HFFc6 (cell line): Measurements from ENCODE around the gene SPA17. TPM values are rescaled to one million over a fixed set of nuclear protein-coding genes. Genes with fewer than 3 reads are reported as not detected.
A peak's percentile ranks its signal among the peaks of the same experiment; 100 is the strongest.

Source experiments
- DNase-seq: peaks from one replicate; pipeline ENCODE4 v3.0.0-alpha.2; 2018
- H3K27ac Mint-ChIP-seq: 2 replicates; pipeline ENCODE4 v1.8.0; 2020; ENCODE audit warnings: mild to moderate bottlenecking, mixed read lengths
- H3K27me3 Mint-ChIP-seq: 2 replicates; pipeline ENCODE4 v1.8.0; 2021; ENCODE audit warnings: mild to moderate bottlenecking, moderate library complexity, mixed read lengths; ENCODE audit not compliant: insufficient read depth
- H3K36me3 Mint-ChIP-seq: 2 replicates; pipeline ENCODE4 v1.8.0; 2021; ENCODE audit warnings: low read depth, mixed read lengths
- H3K4me1 Mint-ChIP-seq: 2 replicates; pipeline ENCODE4 v1.8.0; 2020; ENCODE audit warnings: low read depth, mixed read lengths
- H3K4me3 Mint-ChIP-seq: 2 replicates; pipeline ENCODE4 v1.8.0; 2020; ENCODE audit warnings: mild to moderate bottlenecking, moderate library complexity, mixed read lengths
- H3K9me3 Mint-ChIP-seq: 2 replicates; pipeline ENCODE4 v1.8.0; 2020; ENCODE audit warnings: mild to moderate bottlenecking, mixed read lengths
- CTCF ChIP-seq: fragments of 200-600 bp; sonication (generic); IDR thresholded peaks from 2 replicates; pipeline ENCODE4 v1.5.0; 2021; ENCODE audit warnings: antibody characterized with exemption, mild to moderate bottlenecking
- total RNA-seq, 6 experiments: library from RNA; stranded (reverse); fragmentation: NEBNext Ultra II Directional; extraction: Animal tissue kit (Norgen Biotek cat#: 25700); gene quantifications; 2 replicates in 1 of 6; 3 replicates in 5 of 6; pipeline ENCODE4 v1.2.3, GENCODE V29; 2021

The SPA17 gene
- total RNA-seq, 6 experiments from 2014 or later, result 5.0 to 10.2 (median 9.1) TPM

- no peaks in the 10 kb centered on the region for H3K36me3 Mint-ChIP-seq
- no peaks in the 10 kb centered on the region for H3K9me3 Mint-ChIP-seq
- H3K27me3 Mint-ChIP-seq, result peaks cover 22% of the 10 kb centered on the region
- H3K27ac Mint-ChIP-seq, result no peak overlapping the region
- H3K4me3 Mint-ChIP-seq, result peak overlapping the region; percentile 60
- peaks cover 40% of the 10 kb centered on the region for H3K4me1 Mint-ChIP-seq
- DNase-seq, result no peak
- TF ChIP-seq CTCF, result no peak
Measured at GRCh38 chr11:124745270-124745834, 71.6 kb downstream of the SPA17 start.

GRCh38 chr11:124745835-124746620 lies 72.3 kb downstream of the SPA17 start:
- no peaks in the 10 kb centered on the region for H3K9me3 Mint-ChIP-seq
- no peaks in the 10 kb centered on the region for H3K36me3 Mint-ChIP-seq
- no peak for DNase-seq
- H3K4me3 Mint-ChIP-seq, result peak overlapping the region; percentile 92
- H3K4me1 Mint-ChIP-seq, result peaks cover 34% of the 10 kb centered on the region
- H3K27ac Mint-ChIP-seq, result peak overlapping the region; percentile 58; the same call in 1 of the 2 replicates
- peak; percentile 46 for TF ChIP-seq CTCF
- peaks cover 22% of the 10 kb centered on the region for H3K27me3 Mint-ChIP-seq

- Mint-ChIP-seq H3K4me3 (peak overlapping the region; percentile 92), H3K27ac (peak overlapping the region; percentile 58), H3K36me3 (no peaks in the 10 kb centered on the region), H3K9me3 (no peaks in the 10 kb centered on the region), H3K4me1 (peaks cover 34% of the 10 kb centered on the region), H3K27me3 (peaks cover 22% of the 10 kb centered on the region)
- peak; percentile 68 for TF ChIP-seq CTCF
- DNase-seq, result peak; percentile 72
Measured at GRCh38 chr11:124746621-124747243, 73.0 kb downstream of the SPA17 start.

Other genes starting within 250 kb of the SPA17 start
- not detected for gene OR8B4, start 249.0 kb upstream of the SPA17 start, total RNA-seq
- not detected for gene OR8B8, start 228.2 kb upstream of the SPA17 start, total RNA-seq
- gene OR8B12, start 130.2 kb upstream of the SPA17 start, total RNA-seq, result not detected
- gene OR8A1, start 103.9 kb upstream of the SPA17 start, total RNA-seq, result not detected
- not detected for gene PANX3, start 62.5 kb upstream of the SPA17 start, total RNA-seq
- 10 to 100 TPM; 18.8 to 25.9 (median 24.1) TPM for gene TBRG1, start 51.0 kb upstream of the SPA17 start, total RNA-seq
- gene SIAE, start 165 bp upstream of the SPA17 start, total RNA-seq, result 10 to 100 TPM in 5 of 6 experiments, 1 to 10 TPM in 1; 9.2 to 14.4 (median 11.3) TPM
- 1 to 10 TPM; 3.8 to 6.5 (median 5.4) TPM for gene NRGN, start 66.0 kb downstream of the SPA17 start, total RNA-seq
- under 1 TPM in 1 of 6 experiments, not detected in 5; 0.14 TPM for gene VSIG2, start 78.4 kb downstream of the SPA17 start, total RNA-seq
- under 1 TPM in 3 of 6 experiments, not detected in 3; 0.11 to 0.14 (median 0.12) TPM for gene ESAM, start 88.4 kb downstream of the SPA17 start, total RNA-seq
- gene MSANTD2, start 126.5 kb downstream of the SPA17 start, total RNA-seq, result 1 to 10 TPM; 4.4 to 7.1 (median 5.8) TPM
- 1 to 10 TPM; 1.9 to 3.3 (median 2.6) TPM for gene ROBO3, start 191.5 kb downstream of the SPA17 start, total RNA-seq
- under 1 TPM; 0.46 to 0.63 (median 0.56) TPM for gene ROBO4, start 224.0 kb downstream of the SPA17 start, total RNA-seq
- gene HEPN1, start 245.3 kb downstream of the SPA17 start, total RNA-seq, result not detected